C4-2B (cell line): ENCODE results near the gene MOB3A.

Source experiments
- ZFX ChIP-seq: fragments of 450-650 bp; IDR thresholded peaks from 2 replicates; pipeline ENCODE4 v1.6.1; 2017
- TF ChIP-seq, protein P1 (sequence below): fragments of 450-650 bp; conservative IDR thresholded peaks from 2 replicates; pipeline ENCODE4 v1.5.1; 2017; ENCODE audit warnings: mild to moderate bottlenecking

DNA sequence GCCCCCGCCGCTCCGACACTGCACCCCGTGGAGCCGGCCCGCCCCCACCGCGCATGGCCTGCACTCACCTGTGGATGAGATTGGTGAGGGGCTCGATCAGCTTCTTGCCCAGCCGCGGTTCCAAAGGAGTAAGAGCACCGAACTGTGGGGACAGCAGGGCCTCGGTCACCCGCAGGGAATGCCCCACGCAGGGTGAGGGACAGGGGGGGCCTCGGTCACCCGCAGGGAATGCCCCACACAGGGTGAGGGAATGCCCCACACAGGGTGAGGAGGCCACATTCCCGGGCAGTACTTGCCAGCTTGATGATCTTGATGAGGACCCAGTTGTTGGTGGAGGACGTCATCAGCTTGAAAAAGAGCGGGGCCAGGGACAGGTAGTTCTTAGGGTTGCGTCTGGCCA, 32.9 kb upstream of the MOB3A start:
- TF ChIP-seq, protein P1, sequence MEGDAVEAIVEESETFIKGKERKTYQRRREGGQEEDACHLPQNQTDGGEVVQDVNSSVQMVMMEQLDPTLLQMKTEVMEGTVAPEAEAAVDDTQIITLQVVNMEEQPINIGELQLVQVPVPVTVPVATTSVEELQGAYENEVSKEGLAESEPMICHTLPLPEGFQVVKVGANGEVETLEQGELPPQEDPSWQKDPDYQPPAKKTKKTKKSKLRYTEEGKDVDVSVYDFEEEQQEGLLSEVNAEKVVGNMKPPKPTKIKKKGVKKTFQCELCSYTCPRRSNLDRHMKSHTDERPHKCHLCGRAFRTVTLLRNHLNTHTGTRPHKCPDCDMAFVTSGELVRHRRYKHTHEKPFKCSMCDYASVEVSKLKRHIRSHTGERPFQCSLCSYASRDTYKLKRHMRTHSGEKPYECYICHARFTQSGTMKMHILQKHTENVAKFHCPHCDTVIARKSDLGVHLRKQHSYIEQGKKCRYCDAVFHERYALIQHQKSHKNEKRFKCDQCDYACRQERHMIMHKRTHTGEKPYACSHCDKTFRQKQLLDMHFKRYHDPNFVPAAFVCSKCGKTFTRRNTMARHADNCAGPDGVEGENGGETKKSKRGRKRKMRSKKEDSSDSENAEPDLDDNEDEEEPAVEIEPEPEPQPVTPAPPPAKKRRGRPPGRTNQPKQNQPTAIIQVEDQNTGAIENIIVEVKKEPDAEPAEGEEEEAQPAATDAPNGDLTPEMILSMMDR, result no peak
- no peak for TF ChIP-seq ZFX
